K562 (cell line): ENCODE data around the gene FZD4. TPM values are rescaled to one million over a fixed set of nuclear protein-coding genes. Genes with fewer than 3 reads are reported as not detected.

Experiments used
- CREM ChIP-seq: IDR thresholded peaks from 2 replicates; pipeline ENCODE4 v1.6.1; 2014; ENCODE audit warnings: antibody characterized with exemption, low read depth
- CTBP1 ChIP-seq: fragments of 450-650 bp; IDR thresholded peaks from 2 replicates; pipeline ENCODE4 v1.6.1; 2016; ENCODE audit warnings: borderline replicate concordance
- DMBX1 ChIP-seq: fragments of 250-450 bp; sonication (Bioruptor Pico); IDR thresholded peaks from 2 replicates; pipeline ENCODE4 v1.8.0; 2022; ENCODE audit warnings: inconsistent platforms, mild to moderate bottlenecking, moderate library complexity, borderline replicate concordance
- ETS2 ChIP-seq: IDR thresholded peaks from 2 replicates; pipeline ENCODE4 v1.6.1; 2016; ENCODE audit warnings: borderline replicate concordance, missing genetic modification characterization, mild to moderate bottlenecking, moderate library complexity, missing compliant biosample characterization; ENCODE audit not compliant: poor library complexity, severe bottlenecking
- MECOM ChIP-seq: fragments of 250-450 bp; sonication (Bioruptor Pico); IDR thresholded peaks from 2 replicates; pipeline ENCODE4 v1.8.0; 2022; ENCODE audit warnings: inconsistent platforms
- PHTF2 ChIP-seq: fragments of 250-450 bp; sonication (Bioruptor Pico); IDR thresholded peaks from 2 replicates; pipeline ENCODE4 v1.5.0; 2021; ENCODE audit warnings: mild to moderate bottlenecking
- POLR2G ChIP-seq: fragments of 200-400 bp; formaldehyde crosslinking; IDR thresholded peaks from 2 replicates; pipeline ENCODE4 v1.6.1; 2017; ENCODE audit warnings: low read depth, mild to moderate bottlenecking, antibody characterized with exemption, low read length, moderate library complexity
- PRDM10 ChIP-seq: fragments of 450-650 bp; IDR thresholded peaks from 2 replicates; pipeline ENCODE4 v1.6.1; 2018; ENCODE audit not compliant: partially characterized antibody
- RFX1 ChIP-seq: fragments of 450-650 bp; IDR thresholded peaks from 2 replicates; pipeline ENCODE4 v1.6.1; 2016; ENCODE audit warnings: mild to moderate bottlenecking, moderate library complexity
- SMARCC2 ChIP-seq: fragments of 450-650 bp; IDR thresholded peaks from 2 replicates; pipeline ENCODE4 v1.6.1; 2017; ENCODE audit warnings: antibody characterized with exemption, moderate library complexity, mild to moderate bottlenecking, low read depth
- ZBTB40 ChIP-seq, 2 experiments: fragments of 450-650 bp in 1 of 2; sonication (generic) in 1 of 2; formaldehyde crosslinking in 1 of 2; IDR thresholded peaks; 2 replicates each; pipeline versions ENCODE4 v1.7.1 to v1.9.0; 2016 to 2022; ENCODE audit warnings: inconsistent platforms in 1 of 2, mild to moderate bottlenecking in 1 of 2, missing genetic modification reagents in 1 of 2
- ZEB2 ChIP-seq: fragments of 450-650 bp; IDR thresholded peaks from 2 replicates; pipeline ENCODE4 v1.6.1; 2016
- ZNF511 ChIP-seq: sonication (generic); formaldehyde crosslinking; IDR thresholded peaks from 2 replicates; pipeline ENCODE4 v1.8.0; 2022; ENCODE audit warnings: mild to moderate bottlenecking, missing genetic modification reagents
- polyA plus RNA-seq, 8 experiments: library from polyadenylated mRNA; depleted of rRNA in 4 of 8; stranded (reverse) in 5 of 8; unstranded in 3 of 8; fragments of >200 nt; fragmentation: Nextera tagmentation in 2 of 8; fragmentation: Illumina TruSeq in 1 of 8; extraction: Ambion mirVana in 2 of 8; extraction: Trizol in 1 of 8; gene quantifications; 2 replicates each; pipeline versions ENCODE4 v1.2.1 to v1.2.3, GENCODE V29; 2011 to 2014; ENCODE audit warnings: inconsistent platforms in 1 of 8, missing spikeins in 1 of 8
- total RNA-seq, 7 experiments: library from RNA; depleted of rRNA in 6 of 7; stranded (reverse); fragments of >200 nt in 6 of 7; fragmentation: Illumina TruSeq in 2 of 7; extraction: Trizol in 2 of 7; gene quantifications; 2 replicates each; pipeline versions ENCODE4 v1.2.1 to v1.2.3, GENCODE V29; 2011 to 2021; ENCODE audit warnings: low replicate concordance in 1 of 7

FZD4 gene
- total and polyA plus RNA-seq, 9 of the 15 experiments (the other 6 are each of a cell fraction or from before 2014, with no cell fraction given), result 1.2 to 7.9 (median 5.8) TPM

- TF ChIP-seq ZNF511 (CRISPR knock-in tag) (no peak), SMARCC2 (0 out of 2 replicates have a peak, but pooled peaks have one; percentile 22), MECOM (CRISPR knock-in tag) (peak; percentile 63; the same call in 1 of the 2 replicates), POLR2G (no peak), PHTF2 (CRISPR knock-in tag) (no peak), ETS2 (tag) (no peak), DMBX1 (CRISPR knock-in tag) (no peak), CTBP1 (peak; percentile 42; the same call in 1 of the 2 replicates), ZEB2 (peak; percentile 39; the same call in 1 of the 2 replicates), CREM (peak; percentile 25; the same call in 1 of the 2 replicates), RFX1 (0 out of 2 replicates have a peak, but pooled peaks have one; percentile 15), ZBTB40 (IDR thresholded peaks at IDR 0.05) (peak; percentile 91), ZBTB40 (CRISPR knock-in tag; IDR thresholded peaks at IDR 0.05) (peak; percentile 81), PRDM10 (peak; percentile 32)
These were observed 41.9 kb upstream of the FZD4 start (continued) for GRCh38 chr11:86996953-86997570.
